GM10266 (cell line): ENCODE measurements around the gene C1QTNF1.

Experiments used
- DNase-seq: peaks from one replicate; pipeline ENCODE4 v3.0.0; 2012; ENCODE audit errors: extremely low spot score
- CTCF ChIP-seq: IDR thresholded peaks from 2 replicates; pipeline ENCODE4 v1.5.1; 2012; ENCODE audit warnings: mild to moderate bottlenecking, low read depth; ENCODE audit not compliant: control insufficient read depth, insufficient read depth; ENCODE audit errors: missing control alignments

Gene C1QTNF1

GRCh38 chr17:79098282-79098867 is 74.4 kb downstream of the C1QTNF1 start:
- no peak for TF ChIP-seq CTCF
- DNase-seq, result no peak
